Measurements from ENCODE around the gene SCN3A. TPM values are rescaled to one million over a fixed set of nuclear protein-coding genes. Genes with fewer than 3 reads are reported as not detected.
A peak's percentile ranks its signal among the peaks of the same experiment; 100 is the strongest.

SCN3A gene
- total RNA-seq, 1 donor from 2014 or later: 1.4 TPM

DNA sequence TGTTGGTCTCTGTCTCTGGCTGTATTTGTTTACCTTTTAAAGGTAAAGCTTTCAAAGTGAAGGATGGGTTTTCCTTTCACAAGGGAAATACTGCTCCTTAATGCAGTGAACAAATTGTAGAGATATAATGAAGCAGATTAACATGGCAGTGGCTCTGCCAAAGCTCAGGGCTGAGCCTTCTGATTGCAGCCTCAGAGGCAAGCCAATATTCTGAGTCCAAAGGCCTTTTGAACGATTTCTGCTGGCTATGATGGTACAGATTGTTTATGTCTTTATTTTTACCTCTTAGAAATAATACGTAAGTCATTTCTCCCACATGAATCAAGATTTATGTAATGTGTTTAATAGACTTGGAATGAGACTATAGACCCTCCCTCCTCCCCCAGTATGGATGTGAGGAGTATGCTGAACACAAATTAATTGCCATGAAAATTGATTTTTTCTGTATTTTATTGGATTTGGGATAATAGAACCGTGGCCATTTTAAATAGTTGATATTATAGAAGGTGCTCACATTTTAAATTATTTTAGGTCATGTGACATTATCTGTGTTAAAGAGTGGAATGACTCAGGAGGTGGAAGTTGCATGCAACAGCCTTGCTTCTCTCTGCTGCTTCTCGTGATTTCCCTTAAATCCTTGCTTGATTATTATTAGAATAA is 36.1 kb upstream of the SCN3A start:
- Mint-ChIP-seq H3K4me3 (ENCODE audit: unreplicated experiment) (no peak overlapping the region), H3K27ac (ENCODE audit: unreplicated experiment) (no peak overlapping the region), H3K27me3 (ENCODE audit: low read depth, unreplicated experiment) (peaks cover 4% of the 10 kb centered on the region), H3K4me1 (ENCODE audit: low read depth, unreplicated experiment) (no peaks in the 10 kb centered on the region), H3K36me3 (ENCODE audit: low read depth, unreplicated experiment) (no peaks in the 10 kb centered on the region), H3K9me3 (ENCODE audit: unreplicated experiment) (no peaks in the 10 kb centered on the region)
- H3K9ac ChIP-seq (ENCODE audit: low read length): no peak overlapping the region
- no peak for TF ChIP-seq EZH2 (IDR thresholded peaks at IDR 0.05; ENCODE audit: insufficient read depth, low read length)
- TF ChIP-seq, protein P1, sequence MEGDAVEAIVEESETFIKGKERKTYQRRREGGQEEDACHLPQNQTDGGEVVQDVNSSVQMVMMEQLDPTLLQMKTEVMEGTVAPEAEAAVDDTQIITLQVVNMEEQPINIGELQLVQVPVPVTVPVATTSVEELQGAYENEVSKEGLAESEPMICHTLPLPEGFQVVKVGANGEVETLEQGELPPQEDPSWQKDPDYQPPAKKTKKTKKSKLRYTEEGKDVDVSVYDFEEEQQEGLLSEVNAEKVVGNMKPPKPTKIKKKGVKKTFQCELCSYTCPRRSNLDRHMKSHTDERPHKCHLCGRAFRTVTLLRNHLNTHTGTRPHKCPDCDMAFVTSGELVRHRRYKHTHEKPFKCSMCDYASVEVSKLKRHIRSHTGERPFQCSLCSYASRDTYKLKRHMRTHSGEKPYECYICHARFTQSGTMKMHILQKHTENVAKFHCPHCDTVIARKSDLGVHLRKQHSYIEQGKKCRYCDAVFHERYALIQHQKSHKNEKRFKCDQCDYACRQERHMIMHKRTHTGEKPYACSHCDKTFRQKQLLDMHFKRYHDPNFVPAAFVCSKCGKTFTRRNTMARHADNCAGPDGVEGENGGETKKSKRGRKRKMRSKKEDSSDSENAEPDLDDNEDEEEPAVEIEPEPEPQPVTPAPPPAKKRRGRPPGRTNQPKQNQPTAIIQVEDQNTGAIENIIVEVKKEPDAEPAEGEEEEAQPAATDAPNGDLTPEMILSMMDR (IDR thresholded peaks at IDR 0.05; ENCODE audit: insufficient read depth, low read depth, low read length): no peak
- H3K79me2 ChIP-seq (ENCODE audit: insufficient read depth, low read length): no peaks in the 10 kb centered on the region
- H4K20me1 ChIP-seq (ENCODE audit: insufficient read depth, low read length): no peaks in the 10 kb centered on the region
- no peak overlapping the region for H3K4me2 ChIP-seq (ENCODE audit: low read length)
- H3K9me3 ChIP-seq (ENCODE audit: insufficient read depth, low read depth, low read length): no peaks in the 10 kb centered on the region
- H3K36me3 ChIP-seq (ENCODE audit: insufficient read depth, low read length): no peaks in the 10 kb centered on the region
- H3K4me3 ChIP-seq (ENCODE audit: insufficient read depth, low read depth, low read length): no peak overlapping the region
- no peaks in the 10 kb centered on the region for H3K27me3 ChIP-seq (ENCODE audit: insufficient read depth, low read length)
- no peak overlapping the region for H2AFZ ChIP-seq (ENCODE audit: low read depth, low read length)
- H3K4me1 ChIP-seq (ENCODE audit: insufficient read depth, low read length): no peaks in the 10 kb centered on the region
- no peak for DNase-seq (ENCODE audit: low read depth)
- no peak for FAIRE-seq
- H3K27ac ChIP-seq (ENCODE audit: low read depth, low read length): no peak overlapping the region

DNA sequence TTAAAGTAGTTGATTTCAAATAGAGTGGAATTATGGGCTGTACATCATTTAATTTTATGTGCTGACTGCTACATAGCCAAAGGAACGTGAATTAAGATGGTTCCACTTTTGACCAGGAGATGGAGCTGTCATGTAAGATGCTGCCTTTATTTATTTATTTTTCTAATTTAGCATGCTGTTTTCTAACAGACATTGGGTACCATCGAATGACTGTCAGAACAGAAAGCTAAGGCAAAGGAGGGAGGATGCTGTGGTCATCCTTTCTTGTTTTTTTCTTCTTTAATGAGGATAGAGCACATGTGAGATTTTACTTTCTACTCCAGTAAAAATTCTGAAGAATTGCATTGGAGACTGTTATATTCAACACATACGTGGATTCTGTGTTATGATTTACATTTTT is 35.4 kb upstream of the SCN3A start, which contains the start of gene SCN2A:
TSS of gene SCN2A (plus strand) at position 185 of the 400 bp plus-strand sequence. CDS start 56,410 bp downstream, outside the sequence.
- H3K27me3 Mint-ChIP-seq (ENCODE audit: low read depth, unreplicated experiment): peaks cover 4% of the 10 kb centered on the region

More for the DNA sequence above, 35.4 kb upstream of the SCN3A start, which contains the start of gene SCN2A:
- H3K9me3 Mint-ChIP-seq (ENCODE audit: unreplicated experiment): no peaks in the 10 kb centered on the region
- Histone ChIP-seq H4K20me1 (ENCODE audit: insufficient read depth, low read length) (no peaks in the 10 kb centered on the region), H3K4me3 (ENCODE audit: insufficient read depth, low read depth, low read length) (no peak within 1 kb of the TSS), H3K27me3 (ENCODE audit: insufficient read depth, low read length) (no peaks in the 10 kb centered on the region), H3K27ac (ENCODE audit: low read depth, low read length) (no peak within 1 kb of the TSS), H3K9ac (ENCODE audit: low read length) (no peak within 1 kb of the TSS), H3K4me2 (ENCODE audit: low read length) (no peak within 1 kb of the TSS), H2AFZ (ENCODE audit: low read depth, low read length) (no peak within 1 kb of the TSS), H3K4me1 (ENCODE audit: insufficient read depth, low read length) (no peaks in the 10 kb centered on the region), H3K36me3 (ENCODE audit: insufficient read depth, low read length) (no peaks in the 10 kb centered on the region), H3K79me2 (ENCODE audit: insufficient read depth, low read length) (no peaks in the 10 kb centered on the region), H3K9me3 (ENCODE audit: insufficient read depth, low read depth, low read length) (no peaks in the 10 kb centered on the region)
- H3K4me1 Mint-ChIP-seq (ENCODE audit: low read depth, unreplicated experiment): no peaks in the 10 kb centered on the region
- FAIRE-seq (no peak), DNase-seq (ENCODE audit: low read depth) (peak; percentile 46)
- no peak within 1 kb of the TSS for H3K4me3 Mint-ChIP-seq (ENCODE audit: unreplicated experiment)
- TF ChIP-seq EZH2 (IDR thresholded peaks at IDR 0.05; ENCODE audit: insufficient read depth, low read length): no peak
- TF ChIP-seq, protein P1 (IDR thresholded peaks at IDR 0.05; ENCODE audit: insufficient read depth, low read depth, low read length): peak; percentile 65
- no peak within 1 kb of the TSS for H3K27ac Mint-ChIP-seq (ENCODE audit: unreplicated experiment)
- H3K36me3 Mint-ChIP-seq (ENCODE audit: low read depth, unreplicated experiment): no peaks in the 10 kb centered on the region
